Measurements from ENCODE around the gene GMDS.

Gene GMDS

DNA sequence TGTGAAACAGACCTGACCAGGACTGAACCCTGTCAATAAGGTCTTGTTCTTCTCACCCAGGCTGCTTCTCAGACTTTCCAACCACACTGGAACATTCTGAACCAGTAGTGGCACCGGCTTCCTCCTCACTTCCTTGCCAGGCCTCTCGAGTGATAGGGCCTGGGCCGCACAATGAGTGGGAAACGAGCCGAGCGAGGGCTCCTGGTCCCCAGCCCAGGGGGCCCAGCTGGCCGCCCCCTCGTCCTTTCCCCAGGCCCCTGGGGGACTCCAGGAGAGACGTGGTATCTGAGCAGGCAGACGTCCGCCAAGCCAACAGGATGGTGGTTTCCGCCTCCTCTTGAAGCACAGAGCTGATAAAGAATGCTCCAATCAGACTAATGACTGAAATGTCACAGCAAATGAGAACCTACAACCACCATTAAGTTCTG is 117.9 kb downstream of the GMDS start (continued):
- no peak for TF ChIP-seq CSRNP3 (CRISPR knock-in tag; IDR thresholded peaks at IDR 0.05)
- no peak for TF ChIP-seq PPARA (CRISPR knock-in tag; IDR thresholded peaks at IDR 0.05; ENCODE audit: borderline replicate concordance)
- no peak for TF ChIP-seq ZNF565 (CRISPR knock-in tag; conservative IDR thresholded peaks at IDR 0.05; ENCODE audit: low read depth)
- no peak for TF ChIP-seq ZFP3 (CRISPR knock-in tag; IDR thresholded peaks at IDR 0.05)
- no peak for TF ChIP-seq GLIS3 (CRISPR knock-in tag; IDR thresholded peaks at IDR 0.05)
- no peak for TF ChIP-seq TCF4 (CRISPR knock-in tag; IDR thresholded peaks at IDR 0.05; ENCODE audit: borderline replicate concordance)
- no peak for TF ChIP-seq ISL1 (CRISPR knock-in tag; IDR thresholded peaks at IDR 0.05)
- TF ChIP-seq RARB (CRISPR knock-in tag; IDR thresholded peaks at IDR 0.05): no peak
- TF ChIP-seq BACH2 (CRISPR knock-in tag; IDR thresholded peaks at IDR 0.05; ENCODE audit: borderline replicate concordance): no peak
- no peak for TF ChIP-seq ZNF8 (CRISPR knock-in tag; IDR thresholded peaks at IDR 0.05)
- no peak for TF ChIP-seq ESRRG (CRISPR knock-in tag; IDR thresholded peaks at IDR 0.05)
- TF ChIP-seq, protein P1, sequence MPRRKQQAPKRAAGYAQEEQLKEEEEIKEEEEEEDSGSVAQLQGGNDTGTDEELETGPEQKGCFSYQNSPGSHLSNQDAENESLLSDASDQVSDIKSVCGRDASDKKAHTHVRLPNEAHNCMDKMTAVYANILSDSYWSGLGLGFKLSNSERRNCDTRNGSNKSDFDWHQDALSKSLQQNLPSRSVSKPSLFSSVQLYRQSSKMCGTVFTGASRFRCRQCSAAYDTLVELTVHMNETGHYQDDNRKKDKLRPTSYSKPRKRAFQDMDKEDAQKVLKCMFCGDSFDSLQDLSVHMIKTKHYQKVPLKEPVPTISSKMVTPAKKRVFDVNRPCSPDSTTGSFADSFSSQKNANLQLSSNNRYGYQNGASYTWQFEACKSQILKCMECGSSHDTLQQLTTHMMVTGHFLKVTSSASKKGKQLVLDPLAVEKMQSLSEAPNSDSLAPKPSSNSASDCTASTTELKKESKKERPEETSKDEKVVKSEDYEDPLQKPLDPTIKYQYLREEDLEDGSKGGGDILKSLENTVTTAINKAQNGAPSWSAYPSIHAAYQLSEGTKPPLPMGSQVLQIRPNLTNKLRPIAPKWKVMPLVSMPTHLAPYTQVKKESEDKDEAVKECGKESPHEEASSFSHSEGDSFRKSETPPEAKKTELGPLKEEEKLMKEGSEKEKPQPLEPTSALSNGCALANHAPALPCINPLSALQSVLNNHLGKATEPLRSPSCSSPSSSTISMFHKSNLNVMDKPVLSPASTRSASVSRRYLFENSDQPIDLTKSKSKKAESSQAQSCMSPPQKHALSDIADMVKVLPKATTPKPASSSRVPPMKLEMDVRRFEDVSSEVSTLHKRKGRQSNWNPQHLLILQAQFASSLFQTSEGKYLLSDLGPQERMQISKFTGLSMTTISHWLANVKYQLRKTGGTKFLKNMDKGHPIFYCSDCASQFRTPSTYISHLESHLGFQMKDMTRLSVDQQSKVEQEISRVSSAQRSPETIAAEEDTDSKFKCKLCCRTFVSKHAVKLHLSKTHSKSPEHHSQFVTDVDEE (CRISPR knock-in tag; IDR thresholded peaks at IDR 0.05): no peak

DNA sequence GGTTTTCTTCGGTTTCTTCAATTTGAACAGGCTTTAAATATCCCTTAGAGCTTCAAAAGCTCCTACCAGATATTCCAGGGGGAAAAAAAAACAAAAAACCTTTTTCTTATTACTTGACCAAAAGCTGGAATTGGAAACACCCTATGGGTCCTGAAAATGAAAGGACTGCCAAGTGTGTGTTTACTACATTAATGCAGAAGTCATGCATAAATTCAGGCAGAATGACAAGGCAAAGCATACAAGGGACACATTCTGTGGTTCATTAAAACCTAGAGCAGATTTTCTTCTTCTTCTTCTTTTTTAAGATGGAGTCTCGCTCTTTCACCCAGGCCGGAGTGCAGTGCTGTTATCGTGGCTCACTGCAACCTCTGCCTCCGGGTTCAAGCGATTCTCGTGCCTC is 119.1 kb downstream of the GMDS start:
- TF ChIP-seq SNAI2 (CRISPR knock-in tag; IDR thresholded peaks at IDR 0.05) (no peak), ZNF565 (CRISPR knock-in tag; conservative IDR thresholded peaks at IDR 0.05; ENCODE audit: low read depth) (no peak), CSDC2 (CRISPR knock-in tag; IDR thresholded peaks at IDR 0.05) (no peak), OSR1 (CRISPR knock-in tag; IDR thresholded peaks at IDR 0.05) (no peak), ZFP30 (CRISPR knock-in tag; IDR thresholded peaks at IDR 0.05) (no peak), BACH2 (CRISPR knock-in tag; IDR thresholded peaks at IDR 0.05; ENCODE audit: borderline replicate concordance) (no peak), TCF4 (CRISPR knock-in tag; IDR thresholded peaks at IDR 0.05; ENCODE audit: borderline replicate concordance) (no peak), ZC3H10 (CRISPR knock-in tag; IDR thresholded peaks at IDR 0.05) (no peak), PPARA (CRISPR knock-in tag; IDR thresholded peaks at IDR 0.05; ENCODE audit: borderline replicate concordance) (no peak)
- TF ChIP-seq, protein P2, sequence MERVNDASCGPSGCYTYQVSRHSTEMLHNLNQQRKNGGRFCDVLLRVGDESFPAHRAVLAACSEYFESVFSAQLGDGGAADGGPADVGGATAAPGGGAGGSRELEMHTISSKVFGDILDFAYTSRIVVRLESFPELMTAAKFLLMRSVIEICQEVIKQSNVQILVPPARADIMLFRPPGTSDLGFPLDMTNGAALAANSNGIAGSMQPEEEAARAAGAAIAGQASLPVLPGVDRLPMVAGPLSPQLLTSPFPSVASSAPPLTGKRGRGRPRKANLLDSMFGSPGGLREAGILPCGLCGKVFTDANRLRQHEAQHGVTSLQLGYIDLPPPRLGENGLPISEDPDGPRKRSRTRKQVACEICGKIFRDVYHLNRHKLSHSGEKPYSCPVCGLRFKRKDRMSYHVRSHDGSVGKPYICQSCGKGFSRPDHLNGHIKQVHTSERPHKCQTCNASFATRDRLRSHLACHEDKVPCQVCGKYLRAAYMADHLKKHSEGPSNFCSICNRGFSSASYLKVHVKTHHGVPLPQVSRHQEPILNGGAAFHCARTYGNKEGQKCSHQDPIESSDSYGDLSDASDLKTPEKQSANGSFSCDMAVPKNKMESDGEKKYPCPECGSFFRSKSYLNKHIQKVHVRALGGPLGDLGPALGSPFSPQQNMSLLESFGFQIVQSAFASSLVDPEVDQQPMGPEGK (CRISPR knock-in tag; IDR thresholded peaks at IDR 0.05; ENCODE audit: borderline replicate concordance): no peak
- TF ChIP-seq, protein P1 (CRISPR knock-in tag; IDR thresholded peaks at IDR 0.05): no peak
- TF ChIP-seq, protein P3, sequence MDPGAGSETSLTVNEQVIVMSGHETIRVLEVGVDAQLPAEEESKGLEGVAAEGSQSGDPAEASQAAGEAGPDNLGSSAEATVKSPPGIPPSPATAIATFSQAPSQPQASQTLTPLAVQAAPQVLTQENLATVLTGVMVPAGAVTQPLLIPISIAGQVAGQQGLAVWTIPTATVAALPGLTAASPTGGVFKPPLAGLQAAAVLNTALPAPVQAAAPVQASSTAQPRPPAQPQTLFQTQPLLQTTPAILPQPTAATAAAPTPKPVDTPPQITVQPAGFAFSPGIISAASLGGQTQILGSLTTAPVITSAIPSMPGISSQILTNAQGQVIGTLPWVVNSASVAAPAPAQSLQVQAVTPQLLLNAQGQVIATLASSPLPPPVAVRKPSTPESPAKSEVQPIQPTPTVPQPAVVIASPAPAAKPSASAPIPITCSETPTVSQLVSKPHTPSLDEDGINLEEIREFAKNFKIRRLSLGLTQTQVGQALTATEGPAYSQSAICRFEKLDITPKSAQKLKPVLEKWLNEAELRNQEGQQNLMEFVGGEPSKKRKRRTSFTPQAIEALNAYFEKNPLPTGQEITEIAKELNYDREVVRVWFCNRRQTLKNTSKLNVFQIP (CRISPR knock-in tag; IDR thresholded peaks at IDR 0.05; ENCODE audit: borderline replicate concordance, low read depth): no peak
- ATAC-seq: no peak

- ATAC-seq: no peak
- TF ChIP-seq CSDC2 (CRISPR knock-in tag; IDR thresholded peaks at IDR 0.05): no peak
- no peak for TF ChIP-seq PPARA (CRISPR knock-in tag; IDR thresholded peaks at IDR 0.05; ENCODE audit: borderline replicate concordance)
- TF ChIP-seq ZNF70 (CRISPR knock-in tag; IDR thresholded peaks at IDR 0.05): no peak
- TF ChIP-seq GLIS3 (CRISPR knock-in tag; IDR thresholded peaks at IDR 0.05): no peak
- no peak for TF ChIP-seq BACH2 (CRISPR knock-in tag; IDR thresholded peaks at IDR 0.05; ENCODE audit: borderline replicate concordance)
- TF ChIP-seq ZC3H10 (CRISPR knock-in tag; IDR thresholded peaks at IDR 0.05): no peak
- no peak for TF ChIP-seq TOX (CRISPR knock-in tag; IDR thresholded peaks at IDR 0.05; ENCODE audit: borderline replicate concordance)
- no peak for TF ChIP-seq ISL1 (CRISPR knock-in tag; IDR thresholded peaks at IDR 0.05)
- no peak for TF ChIP-seq ZNF565 (CRISPR knock-in tag; conservative IDR thresholded peaks at IDR 0.05; ENCODE audit: low read depth)
Measured at GRCh38 chr6:2125158-2125557, 120.2 kb downstream of the GMDS start.

All from SK-N-SH treated with all-trans-retinoic acid at 6 μM for 48 hours (cell line).